ENCODE results near the gene C1orf74.

C1orf74 gene

GRCh38 chr1:209747580-209748262, 36.6 kb downstream of the C1orf74 start:
- TF ChIP-seq REST (IDR thresholded peaks at IDR 0.05; ENCODE audit: low read depth), result no peak
- peak; percentile 75 for TF ChIP-seq TCF12 (IDR thresholded peaks at IDR 0.05; ENCODE audit: low read depth)
- TF ChIP-seq USF1 (IDR thresholded peaks at IDR 0.05), result peak; percentile 47; the same call in 1 of the 2 replicates
- TF ChIP-seq TAF1 (IDR thresholded peaks at IDR 0.05; ENCODE audit: low read depth), result no peak
- no peak for TF ChIP-seq FOXM1 (IDR thresholded peaks at IDR 0.05; ENCODE audit: borderline replicate concordance, low read depth)
- TF ChIP-seq EGR1 (IDR thresholded peaks at IDR 0.05), result no peak
- no peak for TF ChIP-seq ZBTB7A (IDR thresholded peaks at IDR 0.05; ENCODE audit: low read depth)
- TF ChIP-seq NFIC (IDR thresholded peaks at IDR 0.05), result peak; percentile 81
- TF ChIP-seq RAD21 (IDR thresholded peaks at IDR 0.05; ENCODE audit: low read depth), result peak; percentile 57
- TF ChIP-seq CEBPB (IDR thresholded peaks at IDR 0.05), result no peak
- peak; percentile 26; the same call in 1 of the 2 replicates for TF ChIP-seq EP300 (IDR thresholded peaks at IDR 0.05; ENCODE audit: borderline replicate concordance)
- peak; percentile 83 for TF ChIP-seq MAX (IDR thresholded peaks at IDR 0.05)
- TF ChIP-seq TEAD4 (IDR thresholded peaks at IDR 0.05), result peak; percentile 44; the same call in 1 of the 2 replicates
- TF ChIP-seq YY1 (IDR thresholded peaks at IDR 0.05; ENCODE audit: low read depth), result no peak
- no peak for TF ChIP-seq CREB1 (IDR thresholded peaks at IDR 0.05; ENCODE audit: low read depth)

- TF ChIP-seq REST (IDR thresholded peaks at IDR 0.05; ENCODE audit: low read depth) (no peak), CEBPB (IDR thresholded peaks at IDR 0.05) (no peak), MAX (IDR thresholded peaks at IDR 0.05) (no peak), TCF12 (IDR thresholded peaks at IDR 0.05; ENCODE audit: low read depth) (no peak), TAF1 (IDR thresholded peaks at IDR 0.05; ENCODE audit: low read depth) (no peak), TEAD4 (IDR thresholded peaks at IDR 0.05) (no peak), FOXM1 (IDR thresholded peaks at IDR 0.05; ENCODE audit: borderline replicate concordance, low read depth) (no peak), RAD21 (IDR thresholded peaks at IDR 0.05; ENCODE audit: low read depth) (no peak), NFIC (IDR thresholded peaks at IDR 0.05) (no peak), EP300 (IDR thresholded peaks at IDR 0.05; ENCODE audit: borderline replicate concordance) (no peak), EGR1 (IDR thresholded peaks at IDR 0.05) (no peak), USF1 (IDR thresholded peaks at IDR 0.05) (no peak), CREB1 (IDR thresholded peaks at IDR 0.05; ENCODE audit: low read depth) (no peak), ZBTB7A (IDR thresholded peaks at IDR 0.05; ENCODE audit: low read depth) (no peak), YY1 (IDR thresholded peaks at IDR 0.05; ENCODE audit: low read depth) (no peak)
Measured at GRCh38 chr1:209746451-209747165, 37.8 kb downstream of the C1orf74 start.

- no peak for TF ChIP-seq REST (IDR thresholded peaks at IDR 0.05; ENCODE audit: low read depth)
- no peak for TF ChIP-seq CEBPB (IDR thresholded peaks at IDR 0.05)
- TF ChIP-seq FOXM1 (IDR thresholded peaks at IDR 0.05; ENCODE audit: borderline replicate concordance, low read depth), result no peak
- TF ChIP-seq TEAD4 (IDR thresholded peaks at IDR 0.05), result no peak
- TF ChIP-seq RAD21 (IDR thresholded peaks at IDR 0.05; ENCODE audit: low read depth), result no peak
- no peak for TF ChIP-seq EGR1 (IDR thresholded peaks at IDR 0.05)
- no peak for TF ChIP-seq ZBTB7A (IDR thresholded peaks at IDR 0.05; ENCODE audit: low read depth)
- no peak for TF ChIP-seq TCF12 (IDR thresholded peaks at IDR 0.05; ENCODE audit: low read depth)
- no peak for TF ChIP-seq NFIC (IDR thresholded peaks at IDR 0.05)
- no peak for TF ChIP-seq CREB1 (IDR thresholded peaks at IDR 0.05; ENCODE audit: low read depth)
- no peak for TF ChIP-seq YY1 (IDR thresholded peaks at IDR 0.05; ENCODE audit: low read depth)
Measured at GRCh38 chr1:209743145-209743482, 41.2 kb downstream of the C1orf74 start.
